HG03135 (cell line): ENCODE measurements around the gene OBSCN.

Experiments
- ATAC-seq: cut with Tn5 transposase; IDR thresholded peaks from one replicate; pipeline ENCODE4 v1.9.1; 2021; ENCODE audit warnings: mild to moderate bottlenecking, moderate library complexity; ENCODE audit not compliant: unreplicated experiment

Gene OBSCN

GRCh38 chr1:228302086-228302485 is 94.2 kb downstream of the OBSCN start:
- no peak for ATAC-seq

DNA sequence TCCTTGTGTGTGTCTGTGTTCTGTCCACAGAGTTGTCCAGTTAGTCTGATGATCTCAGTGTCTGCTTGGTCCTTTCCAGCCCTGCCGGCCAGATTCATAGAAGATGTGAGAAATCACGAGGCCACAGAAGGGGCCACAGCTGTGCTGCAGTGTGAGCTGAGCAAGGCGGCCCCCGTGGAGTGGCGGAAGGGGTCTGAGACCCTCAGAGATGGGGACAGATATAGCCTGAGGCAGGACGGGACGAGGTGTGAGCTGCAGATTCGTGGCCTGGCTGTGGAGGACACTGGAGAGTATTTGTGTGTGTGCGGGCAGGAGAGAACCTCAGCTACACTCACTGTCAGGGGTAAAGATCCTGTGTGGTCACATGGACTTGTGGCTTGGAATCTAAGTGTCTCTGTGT is 95.8 kb downstream of the OBSCN start:
- ATAC-seq: no peak

- no peak for ATAC-seq
Measured at GRCh38 chr1:228304225-228304624, 96.4 kb downstream of the OBSCN start.

GRCh38 chr1:228304766-228305395 is 97.0 kb downstream of the OBSCN start:
- ATAC-seq: no peak

DNA sequence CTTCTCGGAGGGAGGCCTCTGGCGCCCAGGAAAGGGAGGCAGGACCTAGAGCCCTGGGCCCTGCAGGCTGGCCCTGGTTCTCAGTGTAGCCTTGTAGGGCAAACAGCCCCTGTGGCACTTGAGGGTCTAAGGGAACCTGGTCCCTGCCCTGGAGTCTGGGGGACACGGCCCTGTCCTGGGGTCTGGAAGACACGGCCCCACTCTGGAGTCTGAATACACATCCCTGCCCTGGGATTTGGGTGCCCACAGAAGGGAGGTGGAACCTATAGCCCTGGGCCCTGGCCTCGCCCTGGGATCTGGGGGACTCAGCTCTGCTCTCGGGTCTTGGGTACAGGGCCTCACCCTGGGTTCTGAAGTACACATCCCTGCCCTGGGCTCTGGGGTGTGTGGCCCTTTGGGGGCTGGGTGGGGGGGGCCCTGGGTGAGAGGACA is 97.9 kb downstream of the OBSCN start:
- ATAC-seq: no peak

- no peak for ATAC-seq
Measured at GRCh38 chr1:228306275-228307217, 98.7 kb downstream of the OBSCN start.

- no peak for ATAC-seq
Measured at GRCh38 chr1:228307218-228308023, 99.6 kb downstream of the OBSCN start.

GRCh38 chr1:228308085-228308601 is 100.3 kb downstream of the OBSCN start:
- no peak for ATAC-seq

- ATAC-seq: no peak
Measured at GRCh38 chr1:228308628-228309325, 100.9 kb downstream of the OBSCN start.

DNA sequence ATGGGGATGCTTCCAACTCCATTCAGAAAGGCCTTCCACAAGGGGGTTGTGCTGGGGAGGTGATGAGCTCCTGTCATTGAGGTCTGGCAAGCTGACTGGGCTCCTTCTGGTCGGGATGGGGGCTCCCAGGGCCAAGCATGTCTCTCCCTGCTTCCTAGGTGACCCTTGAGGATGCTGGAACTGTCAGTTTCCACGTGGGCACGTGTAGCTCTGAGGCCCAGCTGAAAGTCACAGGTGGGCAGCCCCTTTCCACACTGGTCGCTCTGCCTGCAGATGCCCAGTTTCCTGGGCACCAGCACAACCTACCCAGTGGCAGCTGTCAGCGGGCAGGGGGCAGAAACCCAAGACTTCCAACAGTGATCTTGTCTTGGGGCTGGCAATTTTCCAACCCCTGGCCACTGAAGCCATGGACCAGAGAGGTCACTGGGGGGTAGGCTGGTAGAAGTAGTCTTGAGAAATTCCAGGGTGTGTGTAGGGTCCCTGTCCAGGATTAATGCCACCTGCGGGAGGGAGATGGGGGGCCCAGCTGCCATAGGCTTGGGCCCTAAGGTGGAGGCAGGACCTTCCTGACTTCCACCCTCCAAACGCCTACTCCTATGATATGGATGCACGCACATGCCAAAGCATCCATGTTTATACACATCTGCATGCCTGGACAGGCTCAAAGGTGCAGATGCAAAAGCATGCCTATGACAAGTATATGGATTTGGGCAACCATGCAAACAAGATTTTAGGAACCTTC is 101.7 kb downstream of the OBSCN start:
- no peak for ATAC-seq

DNA sequence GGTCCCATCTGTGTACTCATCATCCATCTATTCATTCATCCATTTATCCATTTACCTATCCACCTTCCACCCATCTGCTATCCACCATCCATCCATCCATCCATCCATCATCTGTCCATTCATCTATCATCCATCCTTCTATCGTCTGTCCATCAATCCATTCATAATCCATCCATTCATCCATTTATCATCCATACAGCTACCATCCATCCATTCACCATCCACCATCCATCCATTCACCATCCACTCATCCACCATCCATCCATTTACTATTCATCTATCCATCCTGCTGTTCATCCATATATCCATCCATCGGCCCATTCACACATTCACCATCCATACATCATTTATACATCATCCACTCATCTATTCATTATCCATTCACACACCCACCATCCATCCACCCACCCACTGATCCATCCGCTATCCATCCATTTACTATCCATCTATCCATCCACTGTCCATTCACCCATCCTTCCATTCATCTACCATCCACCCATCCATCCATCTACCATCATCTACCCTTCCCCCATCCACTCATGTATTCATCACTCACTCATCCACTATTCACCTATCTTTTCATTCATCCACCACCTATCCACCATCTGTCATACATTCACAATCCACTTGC is 102.4 kb downstream of the OBSCN start:
- ATAC-seq: no peak

- ATAC-seq: no peak
Measured at GRCh38 chr1:228311091-228311490, 103.2 kb downstream of the OBSCN start.

GRCh38 chr1:228312136-228312764 is 104.4 kb downstream of the OBSCN start:
- no peak for ATAC-seq

GRCh38 chr1:228313536-228314277 is 105.9 kb downstream of the OBSCN start:
- no peak for ATAC-seq

- ATAC-seq: no peak
Measured at GRCh38 chr1:228314315-228314657, 106.4 kb downstream of the OBSCN start.

DNA sequence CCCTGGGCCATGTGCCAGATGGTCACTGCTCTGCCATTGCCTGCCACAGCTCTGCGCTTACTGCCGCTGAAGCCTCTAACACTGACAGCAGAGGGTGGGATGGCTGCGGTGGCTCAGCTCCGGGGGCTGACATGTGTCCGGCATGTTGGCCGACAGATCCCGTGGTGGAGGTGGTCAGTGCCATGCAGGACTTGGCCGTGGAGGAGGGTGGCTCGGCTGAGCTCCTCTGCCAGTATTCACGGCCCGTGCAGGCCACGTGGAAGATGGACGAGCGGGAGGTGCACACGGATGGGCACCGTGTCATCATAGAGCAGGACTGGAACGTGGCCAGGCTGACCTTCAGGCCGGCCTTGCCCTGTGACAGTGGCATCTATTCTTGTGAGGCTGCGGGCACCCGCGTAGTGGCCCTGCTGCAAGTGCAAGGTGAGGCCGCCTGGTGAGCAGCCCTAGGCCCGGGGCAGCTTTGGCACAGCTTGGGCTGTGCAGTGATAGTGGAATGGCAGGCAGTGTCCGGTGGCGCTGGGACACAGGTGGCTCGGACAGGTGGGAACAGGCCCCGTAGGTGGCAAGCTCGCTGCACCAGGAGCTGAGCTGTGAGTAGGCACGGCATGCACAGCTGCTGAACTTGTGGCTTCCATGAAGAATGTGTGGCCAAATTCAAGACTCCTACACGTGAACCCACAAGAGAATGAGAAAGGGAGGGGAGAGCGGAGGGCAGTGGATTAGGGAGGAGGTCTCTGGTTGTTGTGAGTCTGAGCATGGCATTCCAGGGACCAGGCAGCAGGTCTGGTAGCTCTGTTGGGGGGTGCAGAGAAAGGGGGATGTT is 107.0 kb downstream of the OBSCN start:
- ATAC-seq: no peak

DNA sequence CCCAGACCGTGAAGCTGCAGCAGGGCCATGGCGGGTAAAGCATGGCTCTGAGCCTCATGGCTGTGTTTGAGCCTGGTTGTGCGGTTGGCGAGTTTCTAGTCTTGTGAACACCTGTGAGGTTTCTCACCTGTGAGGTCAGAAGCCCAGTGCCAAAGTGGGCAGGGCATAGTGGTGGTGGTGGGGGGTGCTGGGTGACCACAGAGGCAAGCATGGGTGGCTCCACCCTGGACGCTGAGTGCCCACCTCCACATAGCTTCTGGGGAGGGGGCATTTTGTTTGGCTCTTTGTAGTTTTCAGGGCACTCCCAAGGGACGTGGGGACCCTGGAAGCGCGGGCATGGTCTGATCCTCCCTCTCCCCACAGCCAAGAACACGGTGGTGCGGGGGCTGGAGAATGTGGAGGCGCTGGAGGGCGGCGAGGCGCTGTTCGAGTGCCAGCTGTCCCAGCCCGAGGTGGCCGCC is 107.7 kb downstream of the OBSCN start:
- ATAC-seq: no peak
